ENCODE results near the gene BRMS1. TPM values are rescaled to one million over a fixed set of nuclear protein-coding genes. Genes with fewer than 3 reads are reported as not detected.
A peak's percentile ranks its signal among the peaks of the same experiment; 100 is the strongest.
"Not testable (repeated sequence)": the region's sequence is repeated elsewhere in the genome, so short reads cannot be mapped to it uniquely, and the experiment has no call there.

The BRMS1 gene
- total RNA-seq, 1 experiment from 2014 or later: 93.5 TPM

- intact Hi-C loops (cut with micrococcal nuclease; ENCODE audit: unreplicated experiment); H3K27me3 ChIP-seq (replicated peaks; ENCODE audit: insufficient read depth, low read depth, low read length, poor library complexity); H3K9me3 ChIP-seq (ENCODE audit: low read depth, low read length, poor library complexity, severe bottlenecking); POLR2A ChIA-PET (ENCODE audit: low non-redundant PET); DNase-seq (ENCODE audit: low spot score); H3K4me3 ChIP-seq (ENCODE audit: low read depth, low read length, poor library complexity, severe bottlenecking); H3K27ac ChIP-seq (ENCODE audit: low read depth, low read length, poor library complexity, severe bottlenecking); H3K36me3 ChIP-seq (ENCODE audit: insufficient read depth, low read length, poor library complexity, severe bottlenecking); BruUV-seq (replicated peaks); CTCF ChIA-PET; H3K4me1 ChIP-seq (ENCODE audit: insufficient read depth, low read length, poor library complexity, severe bottlenecking): not testable (repeated sequence)
- peak; percentile 24; the same call in 1 of the 2 replicates for TF ChIP-seq CTCF (conservative IDR thresholded peaks at IDR 0.05; ENCODE audit: low read depth, low read length)
These were observed 35.4 kb upstream of the BRMS1 start for GRCh38 chr11:66380264-66380663.

GRCh38 chr11:66373690-66374287 lies 28.9 kb upstream of the BRMS1 start:
- H3K27me3 ChIP-seq (replicated peaks; ENCODE audit: insufficient read depth, low read depth, low read length, poor library complexity); H3K4me3 ChIP-seq (ENCODE audit: low read depth, low read length, poor library complexity, severe bottlenecking); BruUV-seq (replicated peaks); POLR2A ChIA-PET (ENCODE audit: low non-redundant PET); H3K9me3 ChIP-seq (ENCODE audit: low read depth, low read length, poor library complexity, severe bottlenecking); DNase-seq (ENCODE audit: low spot score); intact Hi-C loops (cut with micrococcal nuclease; ENCODE audit: unreplicated experiment): not testable (repeated sequence)
- Histone ChIP-seq H3K36me3 (ENCODE audit: insufficient read depth, low read length, poor library complexity, severe bottlenecking) (peaks cover 13% of the 10 kb centered on the region), H3K4me1 (ENCODE audit: insufficient read depth, low read length, poor library complexity, severe bottlenecking) (peaks cover 30% of the 10 kb centered on the region), H3K27ac (ENCODE audit: low read depth, low read length, poor library complexity, severe bottlenecking) (peak overlapping the region; percentile 83)
- CTCF ChIA-PET: interaction anchor here (0.6 to 1.5 kb wide), 3 partner anchors 12 to 177 kb away, joined by 3 read pairs; partner anchors contain the start of gene TMEM151A

GRCh38 chr11:66373265-66373664 lies 28.4 kb upstream of the BRMS1 start:
- Histone ChIP-seq H3K4me1 (ENCODE audit: insufficient read depth, low read length, poor library complexity, severe bottlenecking) (peaks cover 30% of the 10 kb centered on the region), H3K27ac (ENCODE audit: low read depth, low read length, poor library complexity, severe bottlenecking) (peak overlapping the region; percentile 83), H3K27me3 (replicated peaks; ENCODE audit: insufficient read depth, low read depth, low read length, poor library complexity) (no peaks in the 10 kb centered on the region), H3K36me3 (ENCODE audit: insufficient read depth, low read length, poor library complexity, severe bottlenecking) (peaks cover 18% of the 10 kb centered on the region), H3K9me3 (ENCODE audit: low read depth, low read length, poor library complexity, severe bottlenecking) (no peaks in the 10 kb centered on the region), H3K4me3 (ENCODE audit: low read depth, low read length, poor library complexity, severe bottlenecking) (no peak overlapping the region)
- ChIA-PET CTCF (interaction anchor here (1.5 kb wide), 1 partner anchor 13 kb away, joined by 3 read pairs; no protein-coding TSS in a partner anchor), POLR2A (ENCODE audit: low non-redundant PET) (no interaction called here)
- intact Hi-C loops (cut with micrococcal nuclease; ENCODE audit: unreplicated experiment): no loop called here
- no TSS peak for BruUV-seq (replicated peaks)
- DNase-seq (ENCODE audit: low spot score): no peak
- no peak for TF ChIP-seq EZH2 (IDR thresholded peaks at IDR 0.05; ENCODE audit: borderline replicate concordance, low read depth, low read length, poor library complexity, severe bottlenecking)
- no peak for TF ChIP-seq CTCF (conservative IDR thresholded peaks at IDR 0.05; ENCODE audit: low read depth, low read length)
